ENCODE measurements around the gene SCARF2. TPM values are rescaled to one million over a fixed set of nuclear protein-coding genes. Genes with fewer than 3 reads are reported as not detected.

The SCARF2 gene
- total and polyA plus RNA-seq, 2 of the 13 experiments (the other 11 are each of a cell fraction or from before 2014, with no cell fraction given): 3.3 to 6.2 TPM

- Histone ChIP-seq H3K36me3 (replicated peaks in 1 of 2; ENCODE audit: control insufficient read depth in 1 of 2, insufficient read depth in 2 of 2, low read length in 2 of 2) (peaks cover 11 to 23% of the 10 kb centered on the region in 2 experiments; a peak in 4 of 5 replicates), H3K79me2 (ENCODE audit: insufficient read depth, low read length) (no peaks in the 10 kb centered on the region), H4K20me1 (ENCODE audit: insufficient read depth, low read length) (no peaks in the 10 kb centered on the region), H3K9me3 (ENCODE audit: low read length) (no peaks in the 10 kb centered on the region), H3K4me1 (ENCODE audit: insufficient read depth, low read length) (no peaks in the 10 kb centered on the region), H3K4me3 (replicated peaks in 1 of 3; ENCODE audit: insufficient read depth in 1 of 3, low read depth in 2 of 3, low read length in 3 of 3) (no peak overlapping the region), H3K27me3 (ENCODE audit: control insufficient read depth in 1 of 2, insufficient read depth in 2 of 2, low read length in 2 of 2) (no peaks in the 10 kb centered on the region; a peak in 1 of 5 replicates), H2AFZ (ENCODE audit: low read length) (no peak overlapping the region), H3K9ac (ENCODE audit: insufficient read depth, low read depth, low read length) (no peak overlapping the region), H3K4me2 (ENCODE audit: low read depth, low read length) (no peak overlapping the region), H3K27ac (ENCODE audit: extremely low read length, insufficient read depth, low read length) (no peak overlapping the region)
- in situ Hi-C loops (cut with HindIII; ENCODE audit: extremely low pct_ligation_motif_present, low pct_unique_long_range_greater_than_20kb): no loop called here
- ATAC-seq (no peak), DNase-seq (ENCODE audit: low spot score) (no peak), FAIRE-seq (no peak)
- TF ChIP-seq ZBED4 (CRISPR knock-in tag; IDR thresholded peaks at IDR 0.05; ENCODE audit: borderline replicate concordance) (no peak), AGO2 (optimal IDR thresholded peaks at IDR 0.05; ENCODE audit: low read depth, low read length) (peak; percentile 37)
- ChIA-PET POLR2A (no interaction called here), CTCF (ENCODE audit: low intra/inter-chr PET ratio, low total read pairs) (no interaction called here)
- intact Hi-C loops (cut with micrococcal nuclease; ENCODE audit: unreplicated experiment): no loop called here
- 94% methylated on average over 40 of the region's 45 CpGs for WGBS (ENCODE audit: low lambda C conversion rate)
- BruUV-seq (replicated peaks): no TSS peak
Observed at GRCh38 chr22:20405291-20405930, 32.2 kb downstream of the SCARF2 start.

- POLR2A ChIA-PET: no interaction called here
- no peak overlapping the region for H3K9ac ChIP-seq (ENCODE audit: insufficient read depth, low read depth, low read length)
- DNase-seq (ENCODE audit: low spot score) (no peak), ATAC-seq (no peak), FAIRE-seq (no peak)
- H3K79me2 ChIP-seq (ENCODE audit: insufficient read depth, low read length): peaks cover under 1% of the 10 kb centered on the region
- in situ Hi-C loops (cut with HindIII; ENCODE audit: extremely low pct_ligation_motif_present, low pct_unique_long_range_greater_than_20kb) (no loop called here), intact Hi-C loops (cut with micrococcal nuclease; ENCODE audit: unreplicated experiment) (no loop called here)
- H3K4me3 ChIP-seq (replicated peaks in 1 of 3; ENCODE audit: insufficient read depth in 1 of 3, low read depth in 2 of 3, low read length in 3 of 3): no peak overlapping the region
- CTCF ChIA-PET (ENCODE audit: low intra/inter-chr PET ratio, low total read pairs): no interaction called here
- no peaks in the 10 kb centered on the region; a peak in 1 of 5 replicates for H3K27me3 ChIP-seq (ENCODE audit: control insufficient read depth in 1 of 2, insufficient read depth in 2 of 2, low read length in 2 of 2)
- H3K9me3 ChIP-seq (ENCODE audit: low read length): no peaks in the 10 kb centered on the region
- no peaks in the 10 kb centered on the region for H3K4me1 ChIP-seq (ENCODE audit: insufficient read depth, low read length)
- TF ChIP-seq ZBTB7B (CRISPR knock-in tag; IDR thresholded peaks at IDR 0.05) (no peak), ZBTB42 (CRISPR knock-in tag; IDR thresholded peaks at IDR 0.05) (no peak), ZNF790 (CRISPR knock-in tag; IDR thresholded peaks at IDR 0.05; ENCODE audit: borderline replicate concordance) (no peak), ZNF615 (CRISPR knock-in tag; IDR thresholded peaks at IDR 0.05; ENCODE audit: borderline replicate concordance) (no peak), NFE2L2 (IDR thresholded peaks at IDR 0.05; ENCODE audit: low read length) (no peak), NR2F1 (CRISPR knock-in tag; IDR thresholded peaks at IDR 0.05) (no peak), ZNF44 (CRISPR knock-in tag; IDR thresholded peaks at IDR 0.05) (no peak), DBP (CRISPR knock-in tag; IDR thresholded peaks at IDR 0.05; ENCODE audit: not compliant biosample characterization) (no peak), KLF11 (CRISPR knock-in tag; IDR thresholded peaks at IDR 0.05) (no peak), TSC22D2 (CRISPR knock-in tag; IDR thresholded peaks at IDR 0.05; ENCODE audit: borderline replicate concordance) (no peak)
- peaks cover 12 to 23% of the 10 kb centered on the region in 2 experiments; a peak in 4 of 5 replicates for H3K36me3 ChIP-seq (replicated peaks in 1 of 2; ENCODE audit: control insufficient read depth in 1 of 2, insufficient read depth in 2 of 2, low read length in 2 of 2)
- H3K4me2 ChIP-seq (ENCODE audit: low read depth, low read length): no peak overlapping the region
- BruUV-seq (replicated peaks): no TSS peak
- no peak overlapping the region for H2AFZ ChIP-seq (ENCODE audit: low read length)
- no peaks in the 10 kb centered on the region for H4K20me1 ChIP-seq (ENCODE audit: insufficient read depth, low read length)
- 97% methylated on average over 18 of the region's 18 CpGs for WGBS (ENCODE audit: low lambda C conversion rate)
- H3K27ac ChIP-seq (ENCODE audit: extremely low read length, insufficient read depth, low read length): no peak overlapping the region
Observed at GRCh38 chr22:20404881-20405280, 32.7 kb downstream of the SCARF2 start.

All from HepG2 (cell line).